HepG2 (cell line): ENCODE measurements around the gene BCL2L1. TPM values are rescaled to one million over a fixed set of nuclear protein-coding genes. Genes with fewer than 3 reads are reported as not detected.

Experiments used
- ARNTL ChIP-seq: sonication (generic); formaldehyde crosslinking; IDR thresholded peaks from 2 replicates; pipeline ENCODE4 v1.4.0; 2020; ENCODE audit warnings: mild to moderate bottlenecking, missing genetic modification reagents
- ATF3 ChIP-seq: sonication (generic); formaldehyde crosslinking; IDR thresholded peaks from 2 replicates; pipeline ENCODE4 v1.4.0; 2020; ENCODE audit warnings: missing genetic modification reagents
- BCLAF1 ChIP-seq: fragments of 450-650 bp; IDR thresholded peaks from 2 replicates; pipeline ENCODE4 v1.6.1; 2017; ENCODE audit warnings: mild to moderate bottlenecking
- EEA1 ChIP-seq: sonication (generic); formaldehyde crosslinking; IDR thresholded peaks from 2 replicates; pipeline ENCODE4 v1.5.1; 2020; ENCODE audit warnings: mild to moderate bottlenecking, missing genetic modification reagents, borderline replicate concordance
- ETV5 ChIP-seq: IDR thresholded peaks from 2 replicates; pipeline ENCODE4 v1.6.1; 2018; ENCODE audit warnings: missing biosample characterization, missing genetic modification reagents, inconsistent platforms, borderline replicate concordance
- MAZ ChIP-seq, 2 experiments: sonication (generic) in 1 of 2; formaldehyde crosslinking in 1 of 2; IDR thresholded peaks; 2 replicates each; pipeline versions ENCODE4 v1.5.0 to v1.6.1; 2012 to 2020; ENCODE audit warnings: low read depth in 2 of 2, mild to moderate bottlenecking in 2 of 2, borderline replicate concordance in 1 of 2, improper control_type of control experiment in 1 of 2, low read length in 1 of 2, missing genetic modification reagents in 1 of 2, moderate library complexity in 1 of 2
- MEIS2 ChIP-seq: sonication (generic); formaldehyde crosslinking; IDR thresholded peaks from 2 replicates; pipeline ENCODE4 v1.9.0; 2021; ENCODE audit warnings: mild to moderate bottlenecking, missing genetic modification reagents
- PRDM4 ChIP-seq: sonication (generic); formaldehyde crosslinking; IDR thresholded peaks from 2 replicates; pipeline ENCODE4 v1.9.0; 2021; ENCODE audit warnings: missing genetic modification reagents, borderline replicate concordance
- SIX4 ChIP-seq: sonication (generic); formaldehyde crosslinking; IDR thresholded peaks from 2 replicates; pipeline ENCODE4 v1.4.0; 2020; ENCODE audit warnings: missing genetic modification reagents
- TSC22D2 ChIP-seq: sonication (generic); formaldehyde crosslinking; IDR thresholded peaks from 2 replicates; pipeline ENCODE4 v1.5.1; 2020; ENCODE audit warnings: missing genetic modification reagents, mild to moderate bottlenecking, borderline replicate concordance
- UBTF ChIP-seq: sonication (generic); formaldehyde crosslinking; IDR thresholded peaks from 2 replicates; pipeline ENCODE4 v1.4.0; 2020; ENCODE audit warnings: mild to moderate bottlenecking, missing genetic modification reagents
- ZNF18 ChIP-seq: sonication (generic); formaldehyde crosslinking; IDR thresholded peaks from 2 replicates; pipeline ENCODE4 v1.8.0; 2022; ENCODE audit warnings: mild to moderate bottlenecking, missing genetic modification reagents; ENCODE audit not compliant: insufficient replicate concordance
- ZNF556 ChIP-seq: sonication (generic); formaldehyde crosslinking; IDR thresholded peaks from 2 replicates; pipeline ENCODE4 v1.4.0; 2020; ENCODE audit warnings: mild to moderate bottlenecking, missing genetic modification reagents, borderline replicate concordance
- ZNF607 ChIP-seq: sonication (generic); formaldehyde crosslinking; IDR thresholded peaks from 2 replicates; pipeline ENCODE4 v1.5.1; 2020; ENCODE audit warnings: missing genetic modification reagents, mild to moderate bottlenecking, borderline replicate concordance
- ZZZ3 ChIP-seq: sonication (generic); formaldehyde crosslinking; IDR thresholded peaks from 2 replicates; pipeline ENCODE4 v1.4.0; 2020; ENCODE audit warnings: missing genetic modification reagents, mild to moderate bottlenecking, borderline replicate concordance
- polyA plus RNA-seq, 8 experiments: library from polyadenylated mRNA; depleted of rRNA in 3 of 8; stranded (reverse) in 7 of 8; unstranded in 1 of 8; fragments of >200 nt; fragmentation: Illumina TruSeq in 4 of 8; extraction: Trizol in 4 of 8; gene quantifications; 2 replicates each; pipeline versions ENCODE4 v1.2.1 to v1.2.3, GENCODE V29; 2011 to 2016; ENCODE audit warnings: low read depth in 4 of 8, missing spikeins in 1 of 8, mixed read lengths in 1 of 8; ENCODE audit not compliant: insufficient read depth in 1 of 8
- total RNA-seq, 5 experiments: library from RNA; depleted of rRNA; stranded (reverse); fragments of >200 nt; fragmentation: Illumina TruSeq; extraction: Trizol; gene quantifications; 2 replicates each; pipeline ENCODE4 v1.2.3, GENCODE V29; 2016; ENCODE audit warnings: low read depth in 1 of 5

BCL2L1 gene
- total and polyA plus RNA-seq, 2 of the 13 experiments (the other 11 are each of a cell fraction or from before 2014, with no cell fraction given): 164 to 258 TPM

- no peak; the same call in 1 of the 2 replicates for TF ChIP-seq EEA1 (CRISPR knock-in tag)
- peak; percentile 99 for TF ChIP-seq UBTF
- peak; percentile 60; the same call in 1 of the 2 replicates for TF ChIP-seq SIX4 (CRISPR knock-in tag)
- TF ChIP-seq MEIS2: peak; percentile 82
- no peak; the same call in 1 of the 2 replicates for TF ChIP-seq ZNF607 (CRISPR knock-in tag)
- TF ChIP-seq TSC22D2 (CRISPR knock-in tag): no peak
- 0 out of 2 replicates have a peak, but pooled peaks have one; percentile 11 for TF ChIP-seq ZNF556 (CRISPR knock-in tag)
- TF ChIP-seq PRDM4 (CRISPR knock-in tag): no peak
- peak; percentile 96 for TF ChIP-seq ETV5 (CRISPR knock-in tag)
- TF ChIP-seq ATF3 (CRISPR knock-in tag): peak; percentile 11
- no peak for TF ChIP-seq BCLAF1
- TF ChIP-seq MAZ (IDR thresholded peaks at IDR 0.05; ENCODE audit: borderline replicate concordance, low read depth, low read length): peak; percentile 99
- TF ChIP-seq MAZ (CRISPR knock-in tag; IDR thresholded peaks at IDR 0.05; ENCODE audit: low read depth): peak; percentile 100
- TF ChIP-seq ZNF18 (CRISPR knock-in tag): peak; percentile 82
- TF ChIP-seq ARNTL: no peak
- no peak; the same call in 1 of the 2 replicates for TF ChIP-seq ZZZ3 (CRISPR knock-in tag)
These were observed 831 bp upstream of the BCL2L1 start (continued) for GRCh38 chr20:31723319-31724078.
